NCI-H345 treated with DMSO at 0.1 percent for 48 hours (cell line): ENCODE results near the gene MASP2.
"Not testable (repeated sequence)": the region's sequence is repeated elsewhere in the genome, so short reads cannot be mapped to it uniquely, and the experiment has no call there.

Source experiments
- DNase-seq: peaks from one replicate; lab custom pipeline; 2025; ENCODE audit not compliant: unreplicated experiment; lab: John Stamatoyannopoulos, UW

MASP2 gene

GRCh38 chr1:11058595-11059154 lies 11.6 kb upstream of the MASP2 start:
- DNase-seq, result peak; percentile 41

GRCh38 chr1:11058026-11058425 lies 11.0 kb upstream of the MASP2 start:
- DNase-seq, result no peak

- no peak for DNase-seq
Observed at GRCh38 chr1:11057477-11057876, 10.4 kb upstream of the MASP2 start.

- DNase-seq, result no peak
Observed at GRCh38 chr1:11056504-11056903, 9.5 kb upstream of the MASP2 start.

GRCh38 chr1:11055676-11056075 lies 8.6 kb upstream of the MASP2 start:
- DNase-seq, result no peak

GRCh38 chr1:11054666-11055065 lies 7.6 kb upstream of the MASP2 start:
- peak; percentile 34 for DNase-seq

- DNase-seq, result no peak
Observed at GRCh38 chr1:11054181-11054580, 7.1 kb upstream of the MASP2 start.

- DNase-seq, result no peak
Observed at GRCh38 chr1:11053758-11054137, 6.7 kb upstream of the MASP2 start.

- peak; percentile 77 for DNase-seq
Observed at GRCh38 chr1:11052839-11053757, 6.1 kb upstream of the MASP2 start.

GRCh38 chr1:11051781-11052511 lies 4.9 kb upstream of the MASP2 start:
- peak; percentile 69 for DNase-seq

GRCh38 chr1:11051121-11051520 lies 4.1 kb upstream of the MASP2 start:
- DNase-seq, result not testable (repeated sequence)

- DNase-seq, result no peak
Observed at GRCh38 chr1:11046270-11046566, 821 bp downstream of the MASP2 start.

- DNase-seq, result no peak
Observed at GRCh38 chr1:11045428-11046269, 1.4 kb downstream of the MASP2 start.

GRCh38 chr1:11044849-11045427 lies 2.1 kb downstream of the MASP2 start:
- DNase-seq, result no peak

GRCh38 chr1:11044086-11044848 lies 2.8 kb downstream of the MASP2 start:
- DNase-seq, result no peak

- no peak for DNase-seq
Observed at GRCh38 chr1:11042995-11043874, 3.8 kb downstream of the MASP2 start.

- no peak for DNase-seq
Observed at GRCh38 chr1:11042065-11042464, 5.0 kb downstream of the MASP2 start.

- no peak for DNase-seq
Observed at GRCh38 chr1:11041048-11041447, 6.0 kb downstream of the MASP2 start.

GRCh38 chr1:11040105-11040429 lies 7.0 kb downstream of the MASP2 start:
- not testable (repeated sequence) for DNase-seq
